Psoas muscle (tissue), 8 donors: ENCODE measurements around the gene FRMPD4. TPM values are rescaled to one million over a fixed set of nuclear protein-coding genes. Genes with fewer than 3 reads are reported as not detected.

Experiments
- ATAC-seq, 4 donors: fragments of 200-7000 bp; cut with Tn5 transposase; one replicate each; pipeline ENCODE4 v1.9.1; 2020; ENCODE audit warnings: moderate library complexity in 3 of 4, mild to moderate bottlenecking in 2 of 4
- DNase-seq, 2 donors: peaks; one replicate each; pipeline ENCODE4 v3.0.0-alpha.2; 2020
- H3K27ac ChIP-seq: fragments of 200-600 bp; one replicate; pipeline ENCODE4 v1.8.0; 2022
- H3K27me3 ChIP-seq, 3 donors: fragments of 200-600 bp in 1 of 3; one replicate each; pipeline versions ENCODE4 v1.6.1 to v1.8.0; 2013 to 2022; ENCODE audit warnings: low read length in 2 of 3, mild to moderate bottlenecking in 2 of 3, moderate library complexity in 1 of 3; ENCODE audit not compliant: insufficient read depth in 3 of 3
- H3K36me3 ChIP-seq, 2 donors: fragments of 200-600 bp in 1 of 2; one replicate each; pipeline versions ENCODE4 v1.6.1 to v1.8.0; 2013 to 2022; ENCODE audit warnings: low read depth in 1 of 2, mild to moderate bottlenecking in 1 of 2, moderate library complexity in 1 of 2; ENCODE audit not compliant: insufficient read depth in 1 of 2
- H3K4me1 ChIP-seq: fragments of 200-600 bp; one replicate; pipeline ENCODE4 v1.8.0; 2022
- H3K4me3 ChIP-seq: fragments of 200-600 bp; one replicate; pipeline ENCODE4 v1.8.0; 2022; ENCODE audit warnings: mild to moderate bottlenecking
- H3K9me3 ChIP-seq: fragments of 200-600 bp; one replicate; pipeline ENCODE4 v1.8.0; 2022
- CTCF ChIP-seq: fragments of 200-600 bp; IDR thresholded peaks from one replicate; pipeline ENCODE4 v1.8.0; 2022; ENCODE audit warnings: antibody characterized with exemption
- WGBS, 3 donors: extraction: QIAGEN DNeasy Blood & Tissue Kit; methylation state at CpG; one replicate each; pipeline versions ENCODE4 v1.1.6 to v1.1.7; 2013; 5-methylcytosine and 5-hydroxymethylcytosine counted together
- intact Hi-C, 2 donors: fragments of 100-400 bp; cut with DNase I; formaldehyde crosslinking; loops; one replicate each; pipeline versions ENCODE4 v1.11.0 to v1.14.2; 2022
- polyA plus RNA-seq, 3 donors: library from polyadenylated mRNA; stranded (reverse); fragments of 200-250 nt; gene quantifications; one replicate each; pipeline ENCODE4 v1.2.3, GENCODE V29; 2013
- total RNA-seq, 4 donors: library from RNA; stranded (reverse); fragmentation: NEBNext Ultra II Directional in 2 of 4; extraction: Animal tissue kit (Norgen Biotek cat#: 25700) in 2 of 4; gene quantifications; one replicate each; pipeline versions ENCODE4 v1.2.1 to v1.2.4, GENCODE V29; 2021 to 2023
- donor health status: healthy with polysubstance abuse.
- donor health status: DM: no; HTN: no; CAD: no; lungs with moderate emphysema.
- donor health status: Bipolar disorder and iron deficiency.
- donor health status: healthy.
- donor health status: DM: yes; HTN: yes; CAD: no.
- donor health status: DM: no; HTN: no; CAD: no.
- donor health status: DM: no; HTN: no; CAD: no.
- donor health status: DM: yes; HTN: yes; CAD: no.

FRMPD4 gene
- total and polyA plus RNA-seq, 7 donors = 0.01 to 0.79 (median 0.06) TPM; not detected in 1

GRCh38 chrX:12480956-12481355, 342.7 kb downstream of the FRMPD4 start:
- no peak for TF ChIP-seq CTCF
- Histone ChIP-seq H3K9me3 (no peaks in the 10 kb centered on the region), H3K27ac (no peak overlapping the region), H3K36me3 (no peaks in the 10 kb centered on the region), H3K4me1 (no peaks in the 10 kb centered on the region), H3K27me3 (no peaks in the 10 kb centered on the region), H3K4me3 (no peak overlapping the region)
- ATAC-seq = no peak
- no peak for DNase-seq
- intact Hi-C loops = no loop called here
- WGBS, 3 donors = 59 to 86% (median 79%) methylated on average over 3 of the region's 3 CpGs

GRCh38 chrX:12488220-12488619, 349.9 kb downstream of the FRMPD4 start:
- no peak overlapping the region for H3K4me3 ChIP-seq
- TF ChIP-seq CTCF = no peak
- H3K4me1 ChIP-seq = no peaks in the 10 kb centered on the region
- H3K9me3 ChIP-seq = no peaks in the 10 kb centered on the region
- H3K27ac ChIP-seq = no peak overlapping the region
- intact Hi-C loops = no loop called here
- H3K27me3 ChIP-seq = no peaks in the 10 kb centered on the region
- ATAC-seq (no peak), DNase-seq (no peak)
- no peaks in the 10 kb centered on the region for H3K36me3 ChIP-seq

- no peaks in the 10 kb centered on the region for H3K9me3 ChIP-seq
- ATAC-seq (no peak), DNase-seq (no peak)
- H3K36me3 ChIP-seq = no peaks in the 10 kb centered on the region
- H3K4me1 ChIP-seq = no peaks in the 10 kb centered on the region
- intact Hi-C loops = no loop called here
- H3K27ac ChIP-seq = no peak overlapping the region
- no peaks in the 10 kb centered on the region for H3K27me3 ChIP-seq
- H3K4me3 ChIP-seq = no peak overlapping the region
- no peak for TF ChIP-seq CTCF
- WGBS, 3 donors = 41 to 47% (median 45%) methylated on average over 2 of the region's 2 CpGs
These were observed 350.5 kb downstream of the FRMPD4 start for GRCh38 chrX:12488771-12489170.

GRCh38 chrX:12489341-12489740, 351.1 kb downstream of the FRMPD4 start:
- Histone ChIP-seq H3K9me3 (no peaks in the 10 kb centered on the region), H3K4me1 (no peaks in the 10 kb centered on the region), H3K4me3 (no peak overlapping the region), H3K36me3 (no peaks in the 10 kb centered on the region), H3K27ac (no peak overlapping the region), H3K27me3 (no peaks in the 10 kb centered on the region)
- no peak for ATAC-seq
- DNase-seq = no peak
- TF ChIP-seq CTCF = no peak
- WGBS, 3 donors = 73 to 91% (median 89%) methylated on average over 3 of the region's 3 CpGs
- intact Hi-C loops = no loop called here

- Histone ChIP-seq H3K4me1 (no peaks in the 10 kb centered on the region), H3K9me3 (no peaks in the 10 kb centered on the region), H3K4me3 (no peak overlapping the region), H3K27ac (peak overlapping the region; percentile 54), H3K36me3 (no peaks in the 10 kb centered on the region), H3K27me3 (no peaks in the 10 kb centered on the region)
- DNase-seq = no peak
- intact Hi-C loops = no loop called here
- ATAC-seq = peak; percentile 79 to 97 (median 92)
- no peak for TF ChIP-seq CTCF
- 43 to 60% (median 44%) methylated on average over 10 to 11 of the region's 11 CpGs for WGBS, 3 donors
These were observed 356.3 kb downstream of the FRMPD4 start for GRCh38 chrX:12494400-12495138.
